ENCODE measurements around the gene PRIMA1.
A peak's percentile ranks its signal among the peaks of the same experiment; 100 is the strongest.

The PRIMA1 gene

DNA sequence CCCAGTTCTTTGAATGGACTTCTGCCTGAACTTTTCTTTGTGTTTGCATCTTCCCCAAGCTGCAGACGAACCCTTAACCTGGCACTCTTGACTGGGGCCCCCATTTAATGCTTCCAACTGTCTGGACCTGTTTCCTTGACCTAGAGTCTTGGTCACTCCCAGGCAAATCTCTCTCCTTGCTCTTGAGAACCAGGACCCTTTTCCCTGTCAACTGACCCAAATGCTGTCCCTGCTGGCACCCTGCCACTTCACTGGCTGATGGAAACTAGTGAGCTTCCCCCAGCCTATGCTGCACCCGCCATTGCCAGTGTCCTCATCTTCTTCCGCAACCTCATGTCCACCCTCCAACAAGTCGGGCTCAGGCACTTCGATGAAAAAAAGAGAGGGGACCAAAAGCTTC, 79.5 kb downstream of the PRIMA1 start:
- DNase-seq, result no peak

DNA sequence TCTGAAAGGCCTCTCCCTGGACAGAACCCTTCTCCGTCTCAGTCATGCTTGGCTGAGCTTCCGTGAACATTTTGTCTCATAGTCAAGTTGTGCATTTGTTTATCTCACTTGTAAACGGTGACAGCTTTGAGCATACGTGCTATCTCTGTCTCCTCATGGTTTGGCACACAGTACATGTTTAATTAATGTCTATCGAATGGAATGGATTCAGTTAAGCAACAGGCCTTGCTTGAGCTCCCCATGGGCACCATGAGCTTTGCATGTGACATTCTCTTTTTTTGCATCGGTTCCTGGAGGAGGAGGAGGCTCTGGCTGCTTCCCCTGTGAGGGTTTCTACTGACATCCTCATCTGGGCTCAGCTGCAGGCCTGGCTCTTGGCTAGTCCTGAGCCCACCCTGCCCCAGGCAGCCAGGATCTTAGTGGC, 80.0 kb downstream of the PRIMA1 start:
- no peak for DNase-seq

DNA sequence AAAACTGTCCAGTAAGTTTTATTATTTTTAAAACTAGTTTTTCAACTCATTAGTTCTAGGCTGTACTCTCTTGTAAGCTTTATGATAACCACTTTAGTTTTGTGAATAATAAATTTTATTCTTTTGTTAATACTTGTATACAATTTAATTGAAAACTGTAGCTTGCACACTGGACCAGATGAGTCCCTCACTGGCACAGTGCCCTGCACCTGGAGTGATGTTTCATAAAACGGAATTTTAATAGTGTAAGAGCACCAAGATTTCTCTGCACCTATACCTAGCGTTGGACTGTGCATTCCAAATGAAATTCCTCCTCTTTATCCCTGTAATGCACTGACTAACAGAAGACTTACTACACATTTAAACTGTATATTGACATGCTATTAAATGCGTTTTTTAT, 80.8 kb downstream of the PRIMA1 start:
- no peak for DNase-seq

DNA sequence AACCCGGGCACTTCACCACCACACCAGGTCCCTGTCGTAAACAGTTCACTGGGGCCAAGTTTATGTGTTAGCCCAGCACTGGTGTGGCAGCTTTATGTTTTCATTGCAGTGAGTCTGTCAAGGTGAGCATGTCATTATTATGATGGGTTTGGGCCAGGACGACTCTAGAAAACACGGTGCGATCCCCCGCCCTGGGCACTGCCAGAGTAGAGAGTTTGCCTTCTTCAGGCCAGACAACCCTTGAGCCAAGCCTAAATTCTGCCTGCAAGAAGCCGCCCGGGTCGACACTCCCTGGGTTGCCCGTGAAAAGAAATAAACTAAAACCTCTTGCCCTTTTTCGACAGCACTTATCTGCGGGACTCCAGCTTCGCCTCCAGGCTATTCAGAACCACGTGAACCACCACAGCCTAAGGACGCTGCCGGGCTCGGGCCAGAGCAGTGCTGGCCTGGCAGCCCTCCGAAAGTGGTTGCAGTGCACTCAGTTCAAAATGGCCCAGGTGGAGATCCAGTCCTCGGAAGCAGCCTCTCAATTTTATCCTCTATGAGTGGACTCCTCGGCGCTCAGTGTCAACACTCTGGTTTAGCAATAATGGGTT, 81.8 kb downstream of the PRIMA1 start:
- DNase-seq, result no peak

DNA sequence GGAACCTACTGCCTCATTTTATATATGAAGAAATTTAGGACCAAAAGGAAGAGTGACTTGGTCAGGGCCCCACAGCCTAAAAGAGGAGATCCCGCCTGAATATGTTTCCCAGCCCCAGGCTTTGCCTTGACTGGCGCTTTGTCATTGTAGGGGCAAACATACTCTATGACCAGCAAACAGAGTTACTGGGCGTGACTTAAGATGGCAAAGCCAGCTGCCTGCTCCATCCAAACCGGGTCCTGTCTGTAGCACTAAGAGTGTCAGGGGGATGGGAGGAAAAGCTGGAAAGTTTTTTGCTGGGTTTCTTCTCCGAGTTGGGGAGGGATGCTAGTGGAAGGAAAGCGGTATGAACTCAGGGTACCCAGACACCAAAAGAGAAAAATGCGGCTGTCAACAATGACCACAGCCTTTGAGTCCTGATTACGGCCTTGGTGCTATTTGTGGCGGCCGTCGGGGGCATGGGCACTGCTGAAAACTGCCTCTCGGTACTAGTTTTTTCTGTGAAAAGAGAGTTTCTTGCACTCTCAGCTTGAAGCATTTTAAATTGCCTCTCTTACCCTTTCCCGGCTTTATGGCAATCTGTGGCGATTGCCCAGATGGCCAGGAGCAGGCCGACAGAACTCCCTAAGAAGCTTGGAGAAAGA, 82.7 kb downstream of the PRIMA1 start:
- no peak for DNase-seq

DNA sequence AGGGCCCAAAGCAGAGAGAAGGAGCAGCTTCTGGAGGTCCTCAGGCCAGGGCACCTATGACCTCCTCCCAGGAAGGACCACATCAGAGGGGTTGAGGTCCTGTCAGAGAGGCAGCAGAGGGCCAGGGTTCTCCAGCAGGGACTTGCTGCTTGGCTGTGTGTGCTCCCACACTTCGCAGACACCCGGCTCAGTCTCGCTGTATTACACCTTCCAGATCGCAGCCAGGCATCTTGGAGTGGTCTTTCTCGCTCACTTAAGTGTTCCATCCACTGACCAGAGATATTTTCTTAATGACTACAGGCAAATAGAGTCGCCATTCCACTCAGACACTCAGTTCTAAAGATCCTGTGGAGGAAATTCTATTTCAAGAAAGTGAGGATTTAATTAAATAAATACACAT, 84.3 kb downstream of the PRIMA1 start:
- DNase-seq, result no peak

DNA sequence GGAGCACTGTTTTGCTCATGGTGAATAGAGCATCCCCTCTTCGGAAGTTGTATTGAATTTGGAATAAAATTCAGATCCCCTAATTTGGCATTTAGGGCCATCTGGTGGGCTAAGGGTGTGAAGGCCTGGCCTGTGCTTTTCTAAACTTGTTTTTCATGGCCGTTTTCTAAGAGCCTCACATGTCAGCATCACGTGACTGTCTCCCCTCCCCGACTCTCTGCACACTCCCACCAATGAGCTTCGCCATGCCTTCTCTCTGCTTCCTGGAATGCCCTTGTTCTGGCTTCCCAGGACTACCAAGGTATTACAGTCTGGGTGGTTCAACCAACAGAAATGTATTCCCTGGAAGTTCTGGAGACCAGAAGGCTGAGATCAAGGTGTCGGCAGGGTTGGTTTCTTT, 85.3 kb downstream of the PRIMA1 start:
- DNase-seq, result no peak

DNA sequence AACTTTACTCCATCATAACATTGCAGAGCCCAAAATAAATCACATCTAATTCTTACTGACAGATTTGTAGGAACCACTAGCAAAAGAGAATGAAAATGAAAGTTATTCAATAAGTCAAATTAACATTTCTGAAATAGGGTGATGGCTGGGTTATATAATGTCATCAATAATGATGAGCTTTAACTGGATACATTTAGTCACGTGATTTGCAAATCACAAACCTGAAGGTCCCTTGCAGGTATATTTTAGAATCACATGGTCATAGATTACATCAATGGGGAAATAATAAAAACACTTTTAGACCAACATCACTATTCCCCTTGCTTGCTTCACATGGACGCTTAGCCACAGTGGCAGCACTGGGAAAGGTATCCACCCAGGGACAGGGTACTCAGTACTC, 86.7 kb downstream of the PRIMA1 start:
- no peak for DNase-seq

DNA sequence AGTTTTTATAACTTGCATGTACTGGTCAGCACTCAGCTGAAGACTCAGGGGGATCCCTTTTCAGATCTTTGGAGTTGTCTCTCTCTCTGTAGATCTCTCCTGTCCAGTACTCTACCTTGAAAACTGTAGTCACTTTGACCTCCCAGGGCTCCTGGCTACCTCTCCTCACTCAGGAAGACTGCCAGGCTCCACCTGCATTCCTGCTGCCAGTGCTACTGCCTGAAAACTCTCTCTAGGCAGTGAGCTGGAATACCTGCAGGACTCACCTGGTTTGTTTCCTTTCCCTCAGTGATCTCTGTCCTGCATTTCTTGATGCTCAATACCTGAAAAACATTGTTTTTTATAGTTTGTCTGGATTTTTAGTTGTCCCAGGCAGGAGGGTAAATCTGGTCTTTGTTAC, 87.4 kb downstream of the PRIMA1 start:
- no peak for DNase-seq

DNA sequence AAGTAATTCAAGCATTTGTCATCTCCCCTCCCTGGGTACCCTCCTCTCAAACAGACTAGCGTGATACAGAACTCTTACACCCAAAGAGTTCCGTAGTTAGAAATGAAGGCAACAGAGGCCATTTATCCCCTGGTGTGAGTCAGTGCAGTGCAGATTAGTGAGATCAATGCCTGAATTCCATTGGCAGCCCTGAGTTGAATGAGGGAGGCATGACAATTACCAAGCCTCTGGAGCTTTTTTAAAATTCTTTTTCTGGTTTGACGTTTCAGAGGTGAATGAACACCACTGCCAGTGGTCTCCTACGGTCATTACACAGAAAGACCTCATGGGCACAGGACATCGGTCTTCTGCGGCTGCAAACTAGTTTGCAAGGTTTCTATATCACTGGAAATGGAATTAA, 94.4 kb downstream of the PRIMA1 start:
- DNase-seq, result no peak

DNA sequence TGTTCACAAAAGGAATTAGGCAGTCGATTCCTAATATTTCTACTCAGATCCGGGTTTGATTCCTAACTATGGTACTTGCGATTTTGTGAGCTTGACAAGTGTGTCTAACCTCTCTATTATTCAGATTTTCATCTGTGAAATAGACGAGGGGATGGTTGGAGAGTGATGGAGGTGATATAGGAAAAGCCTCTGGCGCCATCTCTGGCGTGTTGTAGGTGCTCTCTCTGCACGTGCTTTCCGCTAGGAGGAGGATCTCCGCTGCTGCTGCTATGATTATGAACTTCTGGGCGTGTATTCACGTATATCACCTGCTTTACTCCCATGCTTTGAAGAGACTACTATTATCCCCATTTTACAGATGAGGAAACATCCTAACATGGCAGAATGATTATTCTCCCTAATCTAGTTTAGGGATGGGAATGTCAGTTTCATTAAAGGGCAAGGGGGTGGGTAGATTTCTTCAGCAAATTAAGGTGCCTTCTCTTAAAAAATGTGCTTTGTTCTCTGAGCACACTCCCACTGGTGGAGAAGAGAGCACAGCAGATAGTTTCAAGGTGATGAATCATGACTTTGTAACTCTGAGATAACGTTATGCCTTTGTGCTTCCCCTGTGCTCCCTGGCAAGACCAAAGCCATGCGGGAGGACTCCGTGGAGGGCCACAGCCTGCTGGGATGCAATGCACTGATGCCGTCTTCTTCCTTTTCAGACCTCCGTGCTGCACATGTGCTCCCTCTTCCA, 97.1 kb downstream of the PRIMA1 start:
- no peak for DNase-seq

DNA sequence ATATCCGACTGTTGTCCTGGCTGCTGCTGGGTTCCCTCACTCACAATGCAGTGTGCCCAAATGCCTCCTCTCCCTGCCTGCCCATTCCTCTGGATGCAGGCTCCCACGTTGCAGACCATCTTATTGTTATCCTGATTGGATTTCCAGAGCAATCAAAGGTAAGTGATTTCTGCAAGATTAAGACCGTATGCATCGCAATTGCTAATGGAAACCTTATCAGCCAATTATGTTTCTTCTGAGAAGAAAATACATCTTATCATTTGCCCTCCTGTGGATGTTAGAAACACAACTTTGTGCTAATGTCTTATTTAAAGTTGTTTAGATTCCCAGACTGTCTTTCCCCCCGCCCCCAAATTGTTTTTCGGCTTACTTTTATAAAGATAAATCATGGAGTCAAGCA, 98.1 kb downstream of the PRIMA1 start:
- DNase-seq, result no peak

DNA sequence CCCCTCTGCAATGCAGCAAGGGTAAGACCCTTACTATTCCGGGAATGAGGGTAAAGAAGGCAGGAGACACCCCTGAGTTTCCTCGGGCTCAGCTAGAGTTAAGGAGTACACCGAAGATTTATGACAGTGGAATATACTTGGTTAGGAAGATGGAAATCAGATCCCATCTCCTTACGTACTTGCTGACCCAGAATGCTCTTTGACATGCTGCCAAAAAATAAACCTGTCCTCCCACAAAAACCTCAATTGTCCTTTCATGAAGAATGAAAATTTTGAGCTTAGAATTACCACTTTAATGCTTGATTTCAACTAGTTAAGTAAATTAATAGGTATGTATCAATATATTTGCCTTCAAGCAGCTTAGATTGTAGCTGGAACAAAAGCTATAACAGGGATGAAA, 99.5 kb downstream of the PRIMA1 start:
- no peak for DNase-seq

DNA sequence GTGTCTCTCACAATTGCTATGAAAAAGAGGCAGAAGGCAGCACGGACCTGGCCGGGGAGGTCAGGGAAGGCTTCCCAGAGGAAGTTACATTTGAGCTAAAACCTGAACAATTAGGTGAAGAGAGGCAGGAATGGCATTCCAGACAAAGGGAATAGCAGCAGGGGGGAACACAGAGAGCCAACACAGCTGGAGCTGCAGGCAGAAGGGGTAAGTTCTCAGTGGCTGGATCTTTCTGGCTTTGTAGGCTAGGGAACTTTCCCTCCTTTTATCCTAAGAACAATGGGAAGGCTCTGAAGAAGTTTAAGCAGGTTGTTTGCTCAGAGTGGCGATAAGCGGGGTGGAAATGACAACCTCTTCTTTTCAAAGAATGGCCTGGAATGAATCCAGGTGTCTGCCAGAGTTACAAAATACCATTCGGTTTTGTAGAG, 100.0 kb downstream of the PRIMA1 start:
- DNase-seq, result no peak

DNA sequence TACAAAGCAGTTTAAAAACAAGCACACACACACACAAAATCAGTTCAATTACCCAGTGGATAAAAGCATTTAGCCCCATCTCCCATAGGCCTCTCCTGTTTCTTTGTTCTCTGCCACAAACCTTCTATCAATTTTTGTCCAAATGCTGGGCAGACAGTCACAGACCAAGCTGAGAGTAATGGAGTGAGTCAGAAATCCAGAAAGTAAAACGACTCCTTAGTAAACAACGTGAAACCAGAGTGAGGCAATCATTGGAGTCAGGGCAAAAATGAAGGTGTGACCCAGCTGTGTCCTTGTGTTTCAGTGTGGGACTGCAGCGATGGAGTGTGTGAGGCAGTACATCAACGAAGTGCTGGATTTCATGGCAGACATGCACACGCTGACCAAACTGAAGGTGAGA, 102.0 kb downstream of the PRIMA1 start:
- DNase-seq, result no peak

DNA sequence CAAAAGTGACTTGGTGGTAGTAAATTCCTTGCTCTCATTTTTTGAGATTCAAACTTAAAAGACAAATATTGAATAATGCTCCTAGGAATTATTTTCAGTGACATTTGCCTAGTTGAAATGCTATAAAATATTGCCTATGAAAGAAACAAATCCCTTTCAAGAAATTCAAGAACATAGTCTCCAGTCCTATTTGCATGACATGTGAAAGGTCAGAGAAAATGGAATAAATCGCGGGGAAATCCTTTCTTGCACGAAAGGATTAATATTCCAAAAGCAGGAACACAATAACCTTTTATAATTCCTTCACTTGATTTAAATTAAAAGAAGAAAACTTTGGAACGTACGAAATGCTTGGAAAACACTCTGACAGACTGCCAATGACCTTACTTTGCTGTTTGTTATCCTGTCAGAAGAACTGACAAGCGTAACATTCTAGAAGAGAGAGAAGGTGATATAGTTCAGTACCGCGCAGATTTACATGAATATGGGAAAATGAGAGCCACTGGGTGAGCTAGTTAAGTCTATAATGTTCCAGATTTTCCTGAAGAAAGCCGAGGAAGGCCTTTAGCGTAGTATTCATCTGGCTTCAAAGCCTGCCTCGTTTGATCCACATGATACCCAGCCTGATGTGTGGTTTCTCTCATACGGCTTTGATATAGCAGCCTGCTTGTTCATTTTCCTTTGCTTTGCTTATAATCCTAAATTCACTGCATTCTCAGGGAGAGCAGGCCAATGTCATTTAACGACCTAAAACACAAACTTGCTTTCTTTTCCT, 103.0 kb downstream of the PRIMA1 start:
- no peak for DNase-seq

DNA sequence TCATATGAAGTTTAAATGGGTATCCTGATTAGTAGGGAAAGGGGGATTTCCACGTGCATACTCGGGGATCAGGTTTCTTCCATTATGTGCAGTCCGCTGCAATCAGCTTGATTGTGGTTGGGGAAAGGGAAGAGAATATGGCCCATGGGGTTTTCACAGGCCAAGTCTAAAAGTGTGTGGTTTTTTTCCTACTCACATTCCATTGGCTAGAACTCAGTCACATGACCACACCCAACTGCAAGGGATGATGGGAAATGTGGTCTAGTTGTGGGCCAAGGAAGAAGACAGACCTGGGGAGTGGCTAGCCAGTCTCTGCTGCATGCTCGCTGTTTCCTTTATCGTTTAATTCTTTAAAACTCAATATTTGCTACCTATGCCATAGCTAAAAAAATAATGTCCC, 105.1 kb downstream of the PRIMA1 start:
- peak; percentile 2 for DNase-seq

DNA sequence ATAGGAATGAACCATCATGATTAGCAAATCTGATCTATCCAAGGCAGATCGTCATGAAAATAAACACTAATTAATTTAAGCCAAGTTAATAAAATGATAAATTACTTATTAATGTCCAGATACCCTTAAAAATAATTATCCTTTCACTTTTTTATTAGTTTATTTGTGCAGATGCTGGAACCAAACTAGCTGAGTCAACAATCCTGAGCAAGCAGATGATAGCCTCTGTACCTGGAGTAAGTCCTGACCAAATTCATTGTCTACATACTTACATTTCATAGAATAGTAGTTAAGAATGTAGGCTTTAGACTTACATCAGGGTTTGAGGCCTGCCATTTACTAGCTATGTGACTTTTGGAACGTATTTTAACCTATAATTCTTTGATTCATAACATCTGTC, 105.8 kb downstream of the PRIMA1 start:
- no peak for DNase-seq

DNA sequence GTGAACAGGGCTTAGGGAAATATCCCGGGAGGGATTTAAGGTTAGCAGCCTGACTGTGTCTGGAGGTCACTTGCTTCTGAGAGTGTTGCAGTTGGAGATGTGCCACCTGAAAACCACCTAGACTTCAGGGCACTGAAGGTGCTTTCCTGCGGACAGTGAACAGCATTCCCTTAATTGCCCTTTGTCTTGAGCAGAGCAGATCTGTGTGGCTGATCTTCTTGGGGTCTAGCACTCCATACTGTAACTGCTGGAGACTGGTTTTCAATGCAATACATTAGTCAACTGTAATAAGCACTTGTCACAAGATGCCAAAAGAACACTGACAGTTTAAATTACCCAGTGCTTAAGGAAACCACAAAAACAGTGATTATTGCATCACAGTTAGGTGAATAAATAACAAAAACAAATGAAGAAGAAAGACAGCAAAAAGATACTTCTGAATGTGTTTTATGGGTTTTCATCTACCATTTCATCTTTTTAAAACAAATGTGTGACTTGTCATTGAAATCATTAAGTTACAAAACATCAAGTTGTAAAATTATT, 111.8 kb downstream of the PRIMA1 start:
- DNase-seq, result no peak

DNA sequence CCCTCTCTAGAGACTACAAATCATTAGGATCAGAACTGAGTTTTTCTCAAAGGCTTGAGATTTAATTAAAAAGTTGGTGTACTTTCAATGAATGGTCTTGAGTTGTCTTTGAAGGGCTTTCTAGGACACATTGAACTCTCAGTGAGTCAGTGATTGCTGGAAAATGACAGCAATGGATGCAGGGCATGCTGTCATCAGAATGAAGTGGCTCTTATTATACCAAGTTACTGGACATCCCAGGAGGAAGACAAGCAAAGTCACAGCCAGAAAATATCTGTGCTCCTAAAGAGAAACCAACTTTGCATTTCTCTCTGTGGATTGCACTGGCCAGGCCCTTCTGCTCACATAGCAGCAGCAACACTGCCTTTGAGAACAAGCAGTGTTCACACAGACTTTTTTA, 112.6 kb downstream of the PRIMA1 start:
- DNase-seq, result no peak

DNA sequence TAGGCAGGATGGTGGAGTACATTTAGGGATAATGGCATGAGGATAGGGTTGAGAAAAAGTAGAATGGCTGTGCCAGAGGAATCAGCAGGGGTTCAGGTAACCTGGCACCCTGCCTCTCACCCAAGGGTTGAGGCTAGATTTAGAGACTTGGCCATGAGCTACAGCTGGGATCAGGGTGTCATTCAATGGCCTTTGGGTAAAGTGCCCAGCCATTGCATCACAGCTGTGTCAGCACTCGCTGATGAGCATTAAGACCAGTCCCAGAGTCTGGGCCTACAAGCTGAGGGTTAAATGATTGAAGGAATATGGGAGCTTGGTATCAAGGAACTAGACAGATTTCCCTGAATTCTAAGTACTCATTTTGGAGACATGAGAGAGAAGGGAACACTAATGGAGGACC, 113.9 kb downstream of the PRIMA1 start:
- DNase-seq, result no peak

DNA sequence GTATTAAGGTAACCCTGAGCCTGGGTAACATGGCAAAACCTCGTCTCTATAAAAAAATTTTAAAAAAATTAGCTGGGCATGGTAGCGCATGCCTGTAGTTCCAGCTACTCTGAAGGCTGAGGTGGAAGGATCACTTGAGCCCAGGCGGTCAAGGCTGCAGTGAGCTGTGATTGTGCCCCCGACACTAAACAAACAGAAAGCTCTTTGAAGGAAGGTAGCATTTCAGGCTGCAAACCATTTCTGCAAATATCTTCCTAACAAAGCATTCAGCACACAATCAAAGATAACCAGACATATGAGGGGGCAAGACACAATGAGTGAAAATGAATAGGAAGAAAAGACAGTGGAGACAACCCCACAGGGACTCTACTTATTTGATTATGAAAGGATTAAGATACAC, 118.7 kb downstream of the PRIMA1 start:
- DNase-seq, result no peak
